ENCODE results near the gene TBC1D19. TPM values are rescaled to one million over a fixed set of nuclear protein-coding genes. Genes with fewer than 3 reads are reported as not detected.

The TBC1D19 gene
- total RNA-seq, 1 donor from 2014 or later: 17.2 TPM

- Histone ChIP-seq H3K4me3 (ENCODE audit: low read depth, low read length) (no peak overlapping the region), H3K27me3 (ENCODE audit: control insufficient read depth, insufficient read depth, low read length) (no peaks in the 10 kb centered on the region), H3K36me3 (ENCODE audit: control insufficient read depth, insufficient read depth, low read length) (no peaks in the 10 kb centered on the region)
- TF ChIP-seq CTCF (IDR thresholded peaks at IDR 0.05; ENCODE audit: insufficient read depth, low read length, poor library complexity, severe bottlenecking): no peak
- DNase-seq (ENCODE audit: low read depth): no peak
Measured at GRCh38 chr4:26566133-26566532, 17.8 kb upstream of the TBC1D19 start.

- no peak for TF ChIP-seq CTCF (IDR thresholded peaks at IDR 0.05; ENCODE audit: insufficient read depth, low read length, poor library complexity, severe bottlenecking)
- peak; percentile 85 for DNase-seq (ENCODE audit: low read depth)
- no peak overlapping the region for H3K4me3 ChIP-seq (ENCODE audit: low read depth, low read length)
- no peaks in the 10 kb centered on the region for H3K36me3 ChIP-seq (ENCODE audit: control insufficient read depth, insufficient read depth, low read length)
- no peaks in the 10 kb centered on the region for H3K27me3 ChIP-seq (ENCODE audit: control insufficient read depth, insufficient read depth, low read length)
Measured at GRCh38 chr4:26568446-26568994, 15.4 kb upstream of the TBC1D19 start.

GRCh38 chr4:26570596-26570995 is 13.3 kb upstream of the TBC1D19 start:
- no peak overlapping the region for H3K4me3 ChIP-seq (ENCODE audit: low read depth, low read length)
- TF ChIP-seq CTCF (IDR thresholded peaks at IDR 0.05; ENCODE audit: insufficient read depth, low read length, poor library complexity, severe bottlenecking): no peak
- DNase-seq (ENCODE audit: low read depth): no peak
- no peaks in the 10 kb centered on the region for H3K36me3 ChIP-seq (ENCODE audit: control insufficient read depth, insufficient read depth, low read length)
- no peaks in the 10 kb centered on the region for H3K27me3 ChIP-seq (ENCODE audit: control insufficient read depth, insufficient read depth, low read length)

- Histone ChIP-seq H3K36me3 (ENCODE audit: control insufficient read depth, insufficient read depth, low read length) (no peaks in the 10 kb centered on the region), H3K27me3 (ENCODE audit: control insufficient read depth, insufficient read depth, low read length) (no peaks in the 10 kb centered on the region), H3K4me3 (ENCODE audit: low read depth, low read length) (no peak overlapping the region)
- peak; percentile 84 for DNase-seq (ENCODE audit: low read depth)
- TF ChIP-seq CTCF (IDR thresholded peaks at IDR 0.05; ENCODE audit: insufficient read depth, low read length, poor library complexity, severe bottlenecking): no peak
Measured at GRCh38 chr4:26573389-26573794, 10.5 kb upstream of the TBC1D19 start.

- no peak for TF ChIP-seq CTCF (IDR thresholded peaks at IDR 0.05; ENCODE audit: insufficient read depth, low read length, poor library complexity, severe bottlenecking)
- H3K36me3 ChIP-seq (ENCODE audit: control insufficient read depth, insufficient read depth, low read length): no peaks in the 10 kb centered on the region
- no peak overlapping the region for H3K4me3 ChIP-seq (ENCODE audit: low read depth, low read length)
- no peak for DNase-seq (ENCODE audit: low read depth)
- no peaks in the 10 kb centered on the region for H3K27me3 ChIP-seq (ENCODE audit: control insufficient read depth, insufficient read depth, low read length)
Measured at GRCh38 chr4:26574563-26574962, 9.3 kb upstream of the TBC1D19 start.

GRCh38 chr4:26576231-26576739 is 7.6 kb upstream of the TBC1D19 start:
- TF ChIP-seq CTCF (IDR thresholded peaks at IDR 0.05; ENCODE audit: insufficient read depth, low read length, poor library complexity, severe bottlenecking): no peak
- H3K36me3 ChIP-seq (ENCODE audit: control insufficient read depth, insufficient read depth, low read length): no peaks in the 10 kb centered on the region
- H3K27me3 ChIP-seq (ENCODE audit: control insufficient read depth, insufficient read depth, low read length): no peaks in the 10 kb centered on the region
- DNase-seq (ENCODE audit: low read depth): no peak
- H3K4me3 ChIP-seq (ENCODE audit: low read depth, low read length): no peak overlapping the region
